Choroid plexus epithelial cell (primary cell): ENCODE measurements around the gene MAST1.
A peak's percentile ranks its signal among the peaks of the same experiment; 100 is the strongest.

Experiments
- DNase-seq: peaks from one replicate; pipeline ENCODE4 v3.0.0-alpha.2; 2010; ENCODE audit warnings: low read depth
- H3K4me3 ChIP-seq: 2 replicates; pipeline ENCODE4 v1.5.1; 2011; ENCODE audit warnings: low read depth, mild to moderate bottlenecking, control low read depth, low read length, moderate library complexity
- TF ChIP-seq, protein P1 (sequence below): conservative IDR thresholded peaks from 2 replicates; pipeline ENCODE4 v1.5.1; 2011; ENCODE audit warnings: low read depth, mild to moderate bottlenecking, control low read depth, inconsistent platforms, low read length, moderate library complexity

The MAST1 gene

DNA sequence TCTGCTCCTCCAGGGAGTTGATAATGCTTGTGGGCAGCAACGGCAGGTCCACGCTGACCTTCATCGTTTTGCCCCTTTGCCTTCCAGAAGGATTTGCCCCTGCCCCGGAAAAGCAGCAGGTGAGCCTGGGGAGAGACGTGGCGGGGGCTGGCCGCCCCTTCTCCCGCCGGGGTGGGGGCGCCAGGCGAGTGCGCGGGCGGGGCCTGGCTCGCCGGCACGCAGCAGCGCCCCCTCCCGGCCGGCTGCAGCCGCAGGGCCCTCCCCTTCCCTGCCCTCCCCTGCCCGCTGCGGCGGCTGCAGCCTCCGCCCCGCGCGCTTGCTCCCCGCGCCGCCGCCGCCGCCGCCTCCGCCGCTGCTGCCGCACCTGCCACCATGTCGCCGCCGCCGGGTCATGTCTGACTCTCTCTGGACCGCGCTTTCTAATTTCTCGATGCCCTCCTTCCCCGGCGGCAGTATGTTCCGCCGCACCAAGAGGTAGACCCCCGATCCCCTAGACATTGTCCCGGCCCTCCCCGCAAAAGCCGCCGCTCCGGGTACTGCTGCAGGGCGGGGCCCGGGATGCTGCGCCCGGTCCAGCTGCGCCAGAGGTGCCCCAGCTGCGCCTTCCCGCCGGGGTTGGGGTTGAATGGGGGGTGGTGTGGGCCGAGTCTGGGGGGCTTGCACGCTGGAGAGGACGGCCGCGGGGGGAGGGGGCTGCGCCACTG is at the start of gene MAST1:
Gene MAST1 (plus strand): TSS at position 334 of the 704 bp plus-strand sequence. CDS start 58 bp downstream, at position 392.
- H3K4me3 ChIP-seq = no peak within 1 kb of the TSS
- TF ChIP-seq, protein P1, sequence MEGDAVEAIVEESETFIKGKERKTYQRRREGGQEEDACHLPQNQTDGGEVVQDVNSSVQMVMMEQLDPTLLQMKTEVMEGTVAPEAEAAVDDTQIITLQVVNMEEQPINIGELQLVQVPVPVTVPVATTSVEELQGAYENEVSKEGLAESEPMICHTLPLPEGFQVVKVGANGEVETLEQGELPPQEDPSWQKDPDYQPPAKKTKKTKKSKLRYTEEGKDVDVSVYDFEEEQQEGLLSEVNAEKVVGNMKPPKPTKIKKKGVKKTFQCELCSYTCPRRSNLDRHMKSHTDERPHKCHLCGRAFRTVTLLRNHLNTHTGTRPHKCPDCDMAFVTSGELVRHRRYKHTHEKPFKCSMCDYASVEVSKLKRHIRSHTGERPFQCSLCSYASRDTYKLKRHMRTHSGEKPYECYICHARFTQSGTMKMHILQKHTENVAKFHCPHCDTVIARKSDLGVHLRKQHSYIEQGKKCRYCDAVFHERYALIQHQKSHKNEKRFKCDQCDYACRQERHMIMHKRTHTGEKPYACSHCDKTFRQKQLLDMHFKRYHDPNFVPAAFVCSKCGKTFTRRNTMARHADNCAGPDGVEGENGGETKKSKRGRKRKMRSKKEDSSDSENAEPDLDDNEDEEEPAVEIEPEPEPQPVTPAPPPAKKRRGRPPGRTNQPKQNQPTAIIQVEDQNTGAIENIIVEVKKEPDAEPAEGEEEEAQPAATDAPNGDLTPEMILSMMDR = peak; percentile 31
- no peak for DNase-seq

DNA sequence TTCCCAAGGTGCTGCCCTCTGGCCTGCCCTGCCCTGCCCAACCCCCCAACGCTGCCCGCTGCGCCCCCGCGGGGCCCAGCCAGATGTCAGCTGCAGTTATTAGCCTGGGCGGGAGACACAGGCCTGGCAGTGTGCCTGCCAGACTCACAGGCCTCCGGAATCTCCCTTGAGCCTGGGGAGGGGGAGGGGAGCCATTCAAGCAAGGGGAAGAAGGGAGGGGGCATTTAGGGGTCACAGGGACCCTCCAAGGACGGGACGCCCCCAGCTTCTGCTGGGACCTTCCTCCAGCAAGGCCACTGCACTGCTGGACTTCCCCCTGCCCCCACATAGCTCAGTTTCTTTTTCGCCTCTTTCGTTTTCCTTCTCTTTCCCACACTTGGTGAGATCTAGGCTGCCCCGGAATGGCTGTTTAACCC is 49.6 kb upstream of the MAST1 start:
- H3K4me3 ChIP-seq = peak overlapping the region; percentile 100
- TF ChIP-seq, protein P1 = no peak
- DNase-seq = peak; percentile 79

DNA sequence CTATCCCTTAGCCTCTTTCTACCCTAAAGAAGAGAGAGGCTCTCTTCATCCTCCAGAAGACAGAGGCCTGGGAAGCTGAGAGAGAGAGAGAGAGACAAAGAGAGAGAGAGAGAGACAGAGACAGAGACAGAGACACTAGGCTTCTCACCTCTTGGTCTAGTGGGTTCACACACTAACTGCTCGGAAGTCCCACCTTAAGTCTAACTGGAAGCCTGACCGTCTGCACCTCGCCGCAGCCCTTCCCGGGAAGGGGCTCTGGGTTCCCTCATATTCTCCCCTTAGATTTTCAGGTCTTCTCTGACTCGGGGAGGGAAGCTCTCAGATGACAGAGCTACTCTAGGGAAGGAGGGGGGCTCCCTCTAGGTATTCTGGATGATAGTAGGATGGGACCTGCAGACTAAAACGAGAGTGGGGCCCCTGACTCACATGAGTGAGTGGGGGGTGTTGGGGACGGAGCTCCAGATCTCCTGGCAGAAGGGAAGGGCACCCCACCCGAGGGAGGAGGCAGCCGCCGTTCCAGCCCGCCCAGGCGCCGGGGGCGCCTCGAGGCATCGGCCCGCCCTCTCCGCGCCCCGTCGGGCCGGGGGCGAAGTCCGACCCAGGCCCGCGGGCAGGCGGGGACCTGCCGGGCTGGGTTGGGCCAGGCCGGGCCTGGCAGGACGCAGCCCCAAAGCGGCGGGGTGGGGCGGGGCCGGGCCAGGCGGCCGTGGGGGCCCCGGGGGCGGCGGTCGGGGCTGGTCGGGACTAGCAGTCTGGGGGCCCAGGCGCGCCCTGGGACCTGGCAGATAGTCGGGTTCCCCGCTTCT is 49.0 kb upstream of the MAST1 start:
- peak; percentile 50 for DNase-seq
- H3K4me3 ChIP-seq = peak overlapping the region; percentile 100
- TF ChIP-seq, protein P1 = no peak

DNA sequence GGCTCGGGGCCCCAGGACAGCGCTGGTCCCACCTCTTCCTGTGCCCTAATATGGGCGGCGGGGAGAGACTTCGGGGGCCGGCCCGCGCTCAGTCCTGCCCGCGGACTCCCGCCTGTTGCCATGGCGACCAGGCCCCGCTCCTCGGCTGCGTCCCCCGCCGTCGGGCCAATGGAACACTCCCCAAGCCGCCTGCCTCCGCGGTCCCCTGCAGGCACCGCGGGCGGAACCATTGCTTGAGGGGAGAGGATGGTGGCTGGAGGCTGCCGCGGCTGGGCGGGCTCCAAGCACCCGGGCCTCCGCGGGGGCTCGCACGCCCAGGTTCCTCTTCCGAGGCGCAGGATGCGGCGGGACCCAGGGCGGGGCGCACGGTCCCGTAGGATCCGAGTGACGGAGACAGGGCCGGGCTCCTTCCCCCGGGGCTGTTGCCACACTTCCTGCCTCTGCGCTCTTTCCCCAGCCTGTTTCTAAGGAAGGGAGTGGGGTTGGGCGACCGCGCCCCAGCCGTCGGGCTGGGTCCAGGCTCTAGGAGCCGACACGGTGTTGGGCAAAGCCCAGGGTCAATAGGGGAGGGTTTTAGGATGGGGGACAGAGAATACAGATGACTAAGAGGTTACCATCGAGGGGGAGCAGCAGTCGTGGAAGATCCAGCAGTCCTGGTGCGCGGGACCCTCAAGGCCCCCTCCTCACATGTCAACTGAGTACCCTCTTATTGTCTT is 48.3 kb upstream of the MAST1 start:
- peak; percentile 99 for DNase-seq
- H3K4me3 ChIP-seq = peak overlapping the region; percentile 100
- TF ChIP-seq, protein P1 = no peak

DNA sequence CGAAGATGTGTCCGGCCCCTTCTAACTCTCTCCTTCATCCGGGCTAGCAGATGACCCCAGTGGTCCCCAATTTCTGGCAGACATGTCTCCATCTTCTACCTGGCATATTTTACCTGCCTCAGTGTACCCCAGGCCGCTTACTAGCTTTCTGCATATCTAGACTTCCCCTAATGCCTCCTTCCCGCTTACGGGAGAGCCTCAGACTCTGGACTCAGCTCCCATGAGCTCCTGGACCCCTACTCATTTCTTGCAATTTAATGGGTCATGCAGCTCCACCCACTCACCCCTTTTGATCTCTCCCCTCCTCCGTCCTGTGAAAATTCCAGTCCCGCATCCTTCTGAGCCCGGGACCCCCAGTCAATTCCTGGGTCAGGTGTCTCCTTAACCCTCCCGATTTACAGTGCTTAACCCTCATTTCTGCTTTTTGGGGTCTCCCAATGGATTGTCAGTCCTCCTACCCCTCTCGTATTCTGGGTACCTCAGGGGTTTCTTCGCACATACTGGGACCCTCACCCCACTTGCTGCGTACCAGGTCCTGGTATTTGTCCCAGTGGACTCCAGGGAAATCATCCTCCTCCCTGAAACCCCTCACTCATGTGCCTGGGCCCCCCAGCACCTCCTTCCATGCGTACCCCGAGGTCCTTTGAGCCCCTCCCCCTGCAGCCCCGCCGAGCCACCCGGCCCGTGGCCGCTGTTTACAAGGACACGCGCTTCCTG is 47.5 kb upstream of the MAST1 start:
- peak overlapping the region; percentile 100 for H3K4me3 ChIP-seq
- peak; percentile 36 for DNase-seq
- TF ChIP-seq, protein P1 = no peak

DNA sequence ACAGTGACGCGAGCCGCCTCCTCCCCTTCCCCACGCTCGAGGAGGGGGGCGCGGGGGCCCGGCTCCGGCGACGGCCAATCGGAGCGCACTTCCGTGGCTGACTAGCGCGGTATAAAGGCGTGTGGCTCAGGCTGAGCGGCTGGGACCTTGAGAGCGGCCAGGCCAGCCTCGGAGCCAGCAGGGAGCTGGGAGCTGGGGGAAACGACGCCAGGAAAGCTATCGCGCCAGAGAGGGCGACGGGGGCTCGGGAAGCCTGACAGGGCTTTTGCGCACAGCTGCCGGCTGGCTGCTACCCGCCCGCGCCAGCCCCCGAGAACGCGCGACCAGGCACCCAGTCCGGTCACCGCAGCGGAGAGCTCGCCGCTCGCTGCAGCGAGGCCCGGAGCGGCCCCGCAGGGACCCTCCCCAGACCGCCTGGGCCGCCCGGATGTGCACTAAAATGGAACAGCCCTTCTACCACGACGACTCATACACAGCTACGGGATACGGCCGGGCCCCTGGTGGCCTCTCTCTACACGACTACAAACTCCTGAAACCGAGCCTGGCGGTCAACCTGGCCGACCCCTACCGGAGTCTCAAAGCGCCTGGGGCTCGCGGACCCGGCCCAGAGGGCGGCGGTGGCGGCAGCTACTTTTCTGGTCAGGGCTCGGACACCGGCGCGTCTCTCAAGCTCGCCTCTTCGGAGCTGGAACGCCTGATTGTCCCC is 46.8 kb upstream of the MAST1 start, which contains the start of gene JUNB:
Gene JUNB (plus strand): TSS at position 142 of the 706 bp plus-strand sequence. CDS start 286 bp downstream, at position 428.
- TF ChIP-seq, protein P1 = peak; percentile 17
- DNase-seq = peak; percentile 99
- peak within 1 kb of the TSS; percentile 100 for H3K4me3 ChIP-seq
